Measurements from ENCODE around the gene ZNF780B. TPM values are rescaled to one million over a fixed set of nuclear protein-coding genes. Genes with fewer than 3 reads are reported as not detected.

Gene ZNF780B
- total and polyA plus RNA-seq, 2 of the 8 experiments (the other 6 are each of a cell fraction or from before 2014, with no cell fraction given), result 3.1 to 22.4 TPM

- Histone ChIP-seq H2BK120ac (replicated peaks; ENCODE audit: low read depth, low read length) (no peak within 1 kb of the TSS), H4K20me1 (replicated peaks in 1 of 2; ENCODE audit: control insufficient read depth in 1 of 2, insufficient read depth in 2 of 2, low read length in 2 of 2) (no peaks in the 10 kb centered on the region), H2BK12ac (ENCODE audit: low read depth, low read length) (peak within 1 kb of the TSS; percentile 68; the same call in 1 of the 2 replicates), H3K79me1 (ENCODE audit: low read depth, low read length) (peaks cover 3% of the 10 kb centered on the region; the same call in 1 of the 2 replicates), H3K36me3 (ENCODE audit: control insufficient read depth in 2 of 4, insufficient read depth in 4 of 4, low read length in 3 of 4) (no peaks in the 10 kb centered on the region), H3K79me2 (ENCODE audit: control insufficient read depth in 1 of 2, insufficient read depth in 2 of 2, low read length in 2 of 2) (peaks cover 5 to 12% of the 10 kb centered on the region in 2 experiments; a peak in 3 of 4 replicates), H3K18ac (ENCODE audit: extremely low read depth, low read length) (peak within 1 kb of the TSS; percentile 71), H2AK5ac (ENCODE audit: low read depth, low read length) (no peak within 1 kb of the TSS), H3K9me3 (ENCODE audit: insufficient read depth in 2 of 2, low read depth in 1 of 2, low read length in 1 of 2) (peaks cover 9 to 15% of the 10 kb centered on the region in 2 experiments; a peak in 2 of 4 replicates), H3K23me2 (ENCODE audit: low read depth, low read length) (peaks cover 9% of the 10 kb centered on the region), H3K4me3 (ENCODE audit: extremely low read depth in 1 of 4, insufficient read depth in 2 of 4, low read depth in 3 of 4, low read length in 4 of 4) (peak within 1 kb of the TSS; percentile 78 to 97 (median 96)), H2BK15ac (ENCODE audit: low read length) (peak within 1 kb of the TSS; percentile 72; the same call in 1 of the 2 replicates), H4K5ac (ENCODE audit: insufficient read length, low read depth, low read length) (peak within 1 kb of the TSS; percentile 77), H3K56ac (replicated peaks; ENCODE audit: insufficient read length, low read depth, low read length) (no peak within 1 kb of the TSS), H3K4me2 (ENCODE audit: insufficient read depth in 1 of 2, low read depth in 2 of 2, low read length in 2 of 2) (peak within 1 kb of the TSS; percentile 84 to 97), H3K14ac (ENCODE audit: insufficient read length) (no peak within 1 kb of the TSS), H2BK5ac (ENCODE audit: low read depth, low read length) (peak within 1 kb of the TSS; percentile 78; the same call in 1 of the 2 replicates), H3K9ac (replicated peaks in 1 of 4; ENCODE audit: extremely low read depth in 1 of 4, low read depth in 3 of 4, low read length in 3 of 4) (peak within 1 kb of the TSS in 3 of 4 experiments; percentile 56 to 81 (median 61); a peak in 5 of 7 replicates), H3K4ac (replicated peaks; ENCODE audit: insufficient read length, low read depth, low read length) (peak within 1 kb of the TSS; percentile 60), H4K8ac (ENCODE audit: extremely low read depth, insufficient read depth, low read length) (peak within 1 kb of the TSS; percentile 92), H2AFZ (ENCODE audit: low read length) (peak within 1 kb of the TSS; percentile 97), H3K27me3 (replicated peaks in 1 of 4; ENCODE audit: control insufficient read depth in 3 of 4, extremely low read depth in 1 of 4, insufficient read depth in 3 of 4, low read length in 3 of 4) (no peaks in the 10 kb centered on the region), H4K91ac (replicated peaks; ENCODE audit: insufficient read length, low read length) (peak within 1 kb of the TSS; percentile 76), H3K27ac (ENCODE audit: low read depth, low read length) (no peak within 1 kb of the TSS), H3K23ac (ENCODE audit: insufficient read length) (no peak within 1 kb of the TSS), H2BK20ac (ENCODE audit: low read length) (no peak within 1 kb of the TSS), H3K4me1 (replicated peaks in 1 of 4; ENCODE audit: control insufficient read depth in 3 of 4, insufficient read depth in 4 of 4, low read length in 3 of 4) (peaks cover 0 to 3% (median 1%) of the 10 kb centered on the region in 4 experiments; a peak in 3 of 7 replicates)
- FAIRE-seq, result no peak
- DNase-seq (ENCODE audit: low read depth in 1 of 2, low spot score in 2 of 2), result peak; percentile 36 to 82
- POLR2A ChIA-PET (ENCODE audit: partially characterized antibody), result interaction anchor here (1.0 to 1.6 kb wide), 3 partner anchors 11 to 27 kb away, joined by 3 to 4 read pairs (median 3); partner anchors contain the start of gene PSMC4
- CTCF ChIA-PET (ENCODE audit: partially characterized antibody), result interaction anchor here (1.2 kb wide), 1 partner anchor 189 kb away, joined by 3 read pairs; no protein-coding TSS in a partner anchor
- WGBS, 2 experiments (ENCODE audit: extremely low coverage in 1 of 2, insufficient coverage in 1 of 2, insufficient read length in 1 of 2, insufficient replicate concordance in 2 of 2, low coverage in 1 of 2, low lambda C conversion rate in 2 of 2, missing lambda C conversion rate in 1 of 2), result 11% methylated on average over 48 of the region's 53 CpGs; no CpG with 5 or more reads in 1 of the 2 experiments
- TF ChIP-seq ZNF274 (IDR thresholded peaks at IDR 0.05; ENCODE audit: borderline replicate concordance, extremely low read depth, low read length) (no peak), EZH2 (IDR thresholded peaks at IDR 0.05; ENCODE audit: low read depth, low read length, severe bottlenecking) (no peak), ASH2L (IDR thresholded peaks at IDR 0.05; ENCODE audit: low read length) (peak; percentile 55), RBBP5 (IDR thresholded peaks at IDR 0.05; ENCODE audit: borderline replicate concordance, low read depth, low read length) (no peak), EGR1 (IDR thresholded peaks at IDR 0.05; ENCODE audit: borderline replicate concordance, low read depth, low read length) (no peak), SIX5 (IDR thresholded peaks at IDR 0.05; ENCODE audit: low read depth, low read length) (peak; percentile 65), JUND (IDR thresholded peaks at IDR 0.05; ENCODE audit: low read length) (peak; percentile 32; the same call in 1 of the 2 replicates), POLR2A (IDR thresholded peaks at IDR 0.05; ENCODE audit: control extremely low read depth in 1 of 2, low read depth in 2 of 2, low read length in 2 of 2) (no peak), YY1 (IDR thresholded peaks at IDR 0.05; ENCODE audit: low read depth, low read length) (no peak), ATF3 (IDR thresholded peaks at IDR 0.05; ENCODE audit: insufficient read depth, low read depth, low read length) (no peak), SAP30 (IDR thresholded peaks at IDR 0.05; ENCODE audit: insufficient read depth, insufficient replicate concordance, low read length) (no peak)
Measured at GRCh38 chr19:39996811-39997637, 59.0 kb downstream of the ZNF780B start, which contains the start of gene ZNF546. ZNF546 (plus strand) TSS chr19:39997060; CDS start chr19:39998327, 1,267 bp downstream.

All from H1 (cell line).